Stimulated activated CD8-positive, alpha-beta memory T cell treated with anti-CD3 and anti-CD28 coated beads, Interleukin-4, amount 100 ng/mL, for 1 hour (primary cell): ENCODE data around the gene TRIM49D1.
"Not testable (repeated sequence)": the region's sequence is repeated elsewhere in the genome, so short reads cannot be mapped to it uniquely, and the experiment has no call there.

ENCODE experiments used
- DNase-seq, 2 donors: peaks; one replicate each; pipeline ENCODE4 v3.0.0-alpha.2; 2020; ENCODE audit warnings: low read depth in 2 of 2, low spot score in 1 of 2

The TRIM49D1 gene, protein sequence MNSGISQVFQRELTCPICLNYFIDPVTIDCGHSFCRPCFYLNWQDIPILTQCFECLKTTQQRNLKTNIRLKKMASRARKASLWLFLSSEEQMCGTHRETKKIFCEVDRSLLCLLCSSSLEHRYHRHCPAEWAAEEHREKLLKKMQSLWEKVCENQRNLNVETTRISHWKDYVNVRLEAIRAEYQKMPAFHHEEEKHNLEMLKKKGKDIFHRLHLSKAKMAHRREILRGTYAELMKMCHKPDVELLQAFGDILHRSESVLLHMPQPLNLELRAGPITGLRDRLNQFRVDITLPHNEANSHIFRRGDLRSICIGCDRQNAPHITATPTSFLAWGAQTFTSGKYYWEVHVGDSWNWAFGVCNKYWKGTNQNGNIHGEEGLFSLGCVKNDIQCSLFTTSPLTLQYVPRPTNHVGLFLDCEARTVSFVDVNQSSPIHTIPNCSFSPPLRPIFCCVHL

DNA sequence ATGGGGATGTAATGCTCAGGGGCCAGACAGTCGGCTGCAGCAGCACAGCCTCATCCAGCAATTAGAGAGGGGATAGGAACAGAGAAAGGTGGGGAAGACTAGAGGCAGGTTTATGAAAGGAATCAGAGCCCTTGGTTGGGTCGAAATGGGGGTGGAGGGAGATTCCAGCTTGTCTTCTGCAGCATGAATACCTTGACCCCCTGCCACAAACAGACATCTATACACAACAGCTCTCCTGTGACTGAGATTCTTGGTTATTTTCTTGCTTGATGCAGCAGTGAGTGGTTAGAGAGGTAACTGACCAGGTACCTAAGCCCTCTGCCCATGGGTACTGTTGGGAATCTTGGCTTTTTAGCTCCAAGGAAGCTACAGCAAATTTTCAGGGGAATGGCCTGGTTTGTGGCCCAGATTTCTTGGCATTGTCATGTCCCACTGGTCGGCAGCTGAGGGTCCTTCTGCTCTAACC, at the start of gene TRIM49D1:
TRIM49D1 (minus strand) TSS at position 51 of the 466 bp plus-strand sequence. CDS start 4,535 bp downstream, outside the sequence.
- DNase-seq, result no peak

DNA sequence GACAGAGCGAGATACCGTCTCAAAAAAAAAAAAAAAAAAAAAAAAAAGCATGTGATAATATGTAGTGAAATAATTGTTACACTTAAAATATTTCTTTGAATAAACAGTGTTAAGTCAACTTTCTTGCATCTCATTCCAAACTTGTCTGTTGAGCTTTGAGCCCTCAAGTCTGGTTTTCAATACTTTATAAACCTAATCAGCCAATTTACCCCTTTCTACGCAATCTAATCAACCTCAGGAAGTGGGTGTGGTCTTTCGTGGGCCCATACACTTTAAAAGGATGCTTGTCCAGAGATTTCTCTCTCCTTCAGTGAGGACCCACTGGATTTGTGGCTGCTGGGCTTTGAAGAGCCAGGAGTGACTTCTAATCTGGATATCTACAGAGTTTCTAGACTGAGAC, 43.7 kb upstream of the TRIM49D1 start, which contains the start of gene TRIM64:
TRIM64 (plus strand) TSS at position 301 of the 400 bp plus-strand sequence. CDS start 2,467 bp downstream, outside the sequence.
- not testable (repeated sequence) for DNase-seq

DNA sequence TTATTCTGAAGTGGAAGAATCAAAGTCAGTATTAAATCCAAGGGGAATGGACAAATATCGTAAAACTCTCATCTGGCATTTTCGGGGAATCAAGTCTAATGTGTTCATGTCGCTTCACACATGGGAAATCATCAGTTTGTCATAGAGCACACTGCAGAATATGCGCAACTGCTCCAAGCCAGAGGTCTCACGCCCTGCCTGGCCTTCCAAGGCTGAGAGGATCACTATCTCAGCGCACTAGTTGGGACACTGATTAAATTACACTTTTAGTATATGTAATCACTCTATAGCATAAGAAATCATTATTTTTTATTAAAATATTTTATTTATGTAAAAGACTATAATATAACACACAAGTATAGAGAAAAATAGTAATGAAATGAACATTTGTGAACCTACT, 38.8 kb upstream of the TRIM49D1 start:
- DNase-seq, result not testable (repeated sequence)

GRCh38 chr11:89923764-89924163, 1.7 kb upstream of the TRIM49D1 start, which contains the start of gene TRIM49D2:
TSS of gene TRIM49D2 (plus strand) at chr11:89924064. CDS start at chr11:89926762, 2,698 bp downstream.
- DNase-seq, result not testable (repeated sequence)

- DNase-seq, result not testable (repeated sequence)
Measured at GRCh38 chr11:89900809-89901208, 21.2 kb downstream of the TRIM49D1 start.

- not testable (repeated sequence) for DNase-seq
Measured at GRCh38 chr11:89893245-89893644, 28.8 kb downstream of the TRIM49D1 start.

DNA sequence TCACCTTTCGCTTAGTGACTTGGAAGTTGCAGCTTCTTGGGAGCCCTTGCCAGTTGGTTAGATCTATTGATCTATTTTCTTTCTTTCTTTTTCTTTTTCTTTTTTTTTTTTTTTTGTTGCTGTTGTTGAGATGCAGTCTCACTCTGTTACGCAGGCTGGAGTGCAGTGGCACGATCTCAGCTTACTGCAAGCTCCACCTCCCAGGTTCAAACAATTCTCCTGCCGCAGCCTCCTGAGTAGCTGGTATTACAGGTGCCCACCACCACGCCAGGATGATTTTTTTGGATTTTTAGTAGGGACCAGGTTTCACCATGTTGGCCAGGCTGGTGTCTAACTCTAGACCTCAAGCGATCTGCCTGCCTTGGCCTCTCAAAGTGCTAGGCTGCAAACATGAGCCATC, 44.5 kb downstream of the TRIM49D1 start:
- not testable (repeated sequence) for DNase-seq

DNA sequence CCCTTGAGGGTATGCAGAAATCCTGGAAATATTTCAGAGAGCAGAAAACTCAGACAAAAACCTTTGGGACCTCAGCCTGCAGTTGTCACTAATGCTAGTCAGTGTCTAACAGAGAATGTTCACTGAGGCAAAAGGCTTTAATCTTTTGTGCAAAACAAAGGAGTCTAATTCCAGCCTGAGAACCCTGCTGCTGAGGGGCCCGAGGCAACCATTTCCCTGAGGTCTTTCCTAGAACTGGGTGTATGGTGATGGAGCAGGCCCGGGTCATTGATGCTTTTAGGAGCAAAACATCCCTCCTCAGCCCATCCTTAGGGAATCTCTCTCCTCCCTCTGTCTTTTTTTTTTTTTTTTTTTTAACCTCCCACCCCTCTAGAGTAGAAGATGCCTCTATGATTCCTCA, 49.5 kb downstream of the TRIM49D1 start:
- not testable (repeated sequence) for DNase-seq

DNA sequence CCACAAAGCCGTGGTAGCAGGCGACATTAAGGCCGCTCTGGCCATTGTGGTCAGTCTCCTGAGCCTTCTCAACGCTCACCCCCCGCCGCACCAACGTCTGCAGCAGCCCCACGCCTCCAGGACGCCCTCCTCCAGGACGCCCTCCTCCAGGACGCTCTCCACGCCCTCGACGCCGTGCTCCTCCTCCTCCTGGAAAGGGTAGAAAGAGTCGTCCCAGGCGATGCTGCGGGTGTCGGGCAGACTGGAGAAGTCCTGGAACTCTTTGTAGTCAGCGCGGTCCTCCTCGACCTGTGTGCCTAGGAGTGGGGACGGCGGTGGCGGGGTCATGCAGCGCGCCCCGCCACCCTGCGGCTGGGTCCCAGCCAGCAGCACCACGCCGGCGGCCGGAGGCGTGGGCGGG, 56.8 kb downstream of the TRIM49D1 start:
- not testable (repeated sequence) for DNase-seq

DNA sequence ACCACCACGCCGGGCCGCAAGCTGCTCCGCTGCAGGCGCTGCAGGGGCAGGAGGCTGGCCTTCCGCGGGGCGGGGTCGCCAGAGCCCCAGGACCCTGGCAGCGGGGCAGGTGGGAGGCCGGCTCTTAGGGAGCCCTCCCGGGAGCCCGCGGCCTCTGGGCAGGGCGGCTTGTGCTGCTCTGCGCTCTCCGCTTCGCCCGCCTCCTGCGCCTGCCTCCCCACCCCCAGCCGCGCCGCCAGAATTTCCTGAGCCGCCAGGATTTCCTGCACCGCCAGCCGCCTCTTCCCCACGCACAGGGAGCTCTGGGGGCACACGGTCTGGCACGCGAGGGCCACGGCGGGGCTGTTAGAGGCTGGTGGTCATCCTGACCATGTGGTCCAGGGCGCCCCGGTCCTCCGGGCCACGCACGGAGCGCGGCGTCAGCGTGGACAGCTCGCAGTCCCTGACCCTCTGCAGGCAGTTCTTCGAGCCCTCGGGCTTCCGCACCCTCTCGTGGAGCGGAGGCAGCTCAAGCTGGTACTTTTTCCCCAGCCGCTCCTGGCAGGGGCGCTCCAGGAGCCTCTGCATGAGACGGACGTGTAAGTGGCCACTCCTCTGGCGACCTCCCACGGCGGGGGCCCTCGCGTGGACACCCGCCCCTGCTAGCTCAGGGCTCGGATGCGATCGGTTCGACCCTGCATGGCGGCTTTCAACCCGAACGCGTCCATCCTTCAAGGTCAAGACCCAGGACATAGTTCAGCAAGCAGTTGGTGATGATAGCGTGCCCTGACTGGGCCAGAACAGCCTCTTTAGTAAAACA, 57.9 kb downstream of the TRIM49D1 start:
- DNase-seq, result not testable (repeated sequence)
